Mesendoderm (in vitro differentiated cells): Measurements from ENCODE around the gene FAM120A.

Source experiments
- DNase-seq: peaks from one replicate; pipeline ENCODE4 v3.0.0; 2013
- H2AK5ac ChIP-seq: 2 replicates; pipeline ENCODE4 v1.6.1; 2013; ENCODE audit warnings: low read length, inconsistent platforms
- H2BK120ac ChIP-seq: 2 replicates; pipeline ENCODE4 v1.6.1; 2013; ENCODE audit warnings: low read depth, mild to moderate bottlenecking, low read length, moderate library complexity, mixed read lengths
- H2BK15ac ChIP-seq: replicated peaks from 2 replicates; pipeline ENCODE4 v1.6.1; 2013; ENCODE audit warnings: low read depth, mild to moderate bottlenecking, moderate library complexity
- H2BK5ac ChIP-seq: 2 replicates; pipeline ENCODE4 v1.6.1; 2013; ENCODE audit warnings: low read length, inconsistent platforms
- H3K18ac ChIP-seq: 2 replicates; pipeline ENCODE4 v1.6.1; 2013; ENCODE audit warnings: mild to moderate bottlenecking, low read length, mixed read lengths
- H3K23ac ChIP-seq: one replicate; pipeline ENCODE4 v1.6.1; 2013; ENCODE audit warnings: low read length
- H3K27ac ChIP-seq: 2 replicates; pipeline ENCODE4 v1.5.1; 2013; ENCODE audit warnings: low read depth, mild to moderate bottlenecking, inconsistent platforms, low read length, moderate library complexity
- H3K27me3 ChIP-seq: 2 replicates; pipeline ENCODE4 v1.6.1; 2013; ENCODE audit warnings: low read length, control low read depth, mild to moderate bottlenecking, inconsistent platforms; ENCODE audit not compliant: insufficient read depth, poor library complexity
- H3K36me3 ChIP-seq: 2 replicates; pipeline ENCODE4 v1.6.1; 2013; ENCODE audit warnings: low read length, inconsistent platforms; ENCODE audit not compliant: control insufficient read depth, insufficient read depth
- H3K4ac ChIP-seq: one replicate; pipeline ENCODE4 v1.6.1; 2013; ENCODE audit warnings: low read depth, mild to moderate bottlenecking, low read length, moderate library complexity
- H3K4me1 ChIP-seq: 2 replicates; pipeline ENCODE4 v1.6.1; 2013; ENCODE audit warnings: low read depth, low read length, inconsistent platforms; ENCODE audit not compliant: control insufficient read depth
- H3K4me2 ChIP-seq: 2 replicates; pipeline ENCODE4 v1.6.1; 2013; ENCODE audit warnings: low read length
- H3K4me3 ChIP-seq: 2 replicates; pipeline ENCODE4 v1.5.1; 2013; ENCODE audit warnings: mild to moderate bottlenecking, low read length
- H3K56ac ChIP-seq: one replicate; pipeline ENCODE4 v1.6.1; 2013; ENCODE audit warnings: low read length
- H3K79me1 ChIP-seq: 2 replicates; pipeline ENCODE4 v1.6.1; 2013; ENCODE audit warnings: low read length, inconsistent platforms
- H3K79me2 ChIP-seq: 2 replicates; pipeline ENCODE4 v1.6.1; 2013; ENCODE audit warnings: mild to moderate bottlenecking, low read length; ENCODE audit not compliant: control insufficient read depth, insufficient read depth
- H3K9ac ChIP-seq: 2 replicates; pipeline ENCODE4 v1.6.1; 2013; ENCODE audit warnings: low read length, inconsistent platforms
- H4K5ac ChIP-seq: one replicate; pipeline ENCODE4 v1.6.1; 2013; ENCODE audit warnings: low read length
- H4K8ac ChIP-seq: one replicate; pipeline ENCODE4 v1.6.1; 2013; ENCODE audit warnings: low read depth, mild to moderate bottlenecking, control low read depth, low read length, moderate library complexity
- WGBS: extraction: QIAGEN DNeasy Blood & Tissue Kit; methylation state at CpG from one replicate; pipeline ENCODE4 v1.1.7; 2013; ENCODE audit warnings: low lambda C conversion rate, missing lambda C conversion rate; ENCODE audit not compliant: insufficient coverage; ENCODE audit errors: extremely low coverage; 5-methylcytosine and 5-hydroxymethylcytosine counted together

Gene FAM120A

GRCh38 chr9:93582115-93582514 is 130.6 kb downstream of the FAM120A start:
- H3K18ac ChIP-seq: no peak overlapping the region
- no peak overlapping the region for H3K23ac ChIP-seq
- H3K9ac ChIP-seq: no peak overlapping the region
- no peaks in the 10 kb centered on the region for H3K36me3 ChIP-seq
- H3K79me1 ChIP-seq: peaks cover 22% of the 10 kb centered on the region
- peaks cover 2% of the 10 kb centered on the region for H3K79me2 ChIP-seq
- peak; percentile 29 for DNase-seq
- no peaks in the 10 kb centered on the region for H3K27me3 ChIP-seq
- no peak overlapping the region for H3K27ac ChIP-seq
- no peak overlapping the region for H2BK120ac ChIP-seq
- no CpG with 5 or more reads among the region's 5 CpGs for WGBS
- H4K5ac ChIP-seq: no peak overlapping the region
- no peak overlapping the region for H4K8ac ChIP-seq
- H2BK5ac ChIP-seq: no peak overlapping the region
- no peak overlapping the region for H3K4me3 ChIP-seq
- H3K56ac ChIP-seq: no peak overlapping the region
- no peak overlapping the region for H3K4me2 ChIP-seq
- no peak overlapping the region for H2BK15ac ChIP-seq
- no peaks in the 10 kb centered on the region for H3K4me1 ChIP-seq
- H3K4ac ChIP-seq: no peak overlapping the region
- H2AK5ac ChIP-seq: no peak overlapping the region

- no CpG with 5 or more reads among the region's 3 CpGs for WGBS
- no peak overlapping the region for H3K56ac ChIP-seq
- no peaks in the 10 kb centered on the region for H3K36me3 ChIP-seq
- H4K8ac ChIP-seq: no peak overlapping the region
- H2BK5ac ChIP-seq: no peak overlapping the region
- no peak overlapping the region for H3K23ac ChIP-seq
- no peak for DNase-seq
- no peak overlapping the region for H3K27ac ChIP-seq
- H3K79me2 ChIP-seq: peaks cover 2% of the 10 kb centered on the region
- no peak overlapping the region for H3K18ac ChIP-seq
- no peak overlapping the region for H2BK120ac ChIP-seq
- H3K4ac ChIP-seq: no peak overlapping the region
- no peak overlapping the region for H3K4me2 ChIP-seq
- H3K9ac ChIP-seq: no peak overlapping the region
- no peak overlapping the region for H3K4me3 ChIP-seq
- H2BK15ac ChIP-seq: no peak overlapping the region
- H3K27me3 ChIP-seq: no peaks in the 10 kb centered on the region
- H2AK5ac ChIP-seq: no peak overlapping the region
- no peaks in the 10 kb centered on the region for H3K4me1 ChIP-seq
- H3K79me1 ChIP-seq: peaks cover 23% of the 10 kb centered on the region
- H4K5ac ChIP-seq: no peak overlapping the region
Measured at GRCh38 chr9:93582550-93582949, 131.1 kb downstream of the FAM120A start.

GRCh38 chr9:93585259-93585658 is 133.8 kb downstream of the FAM120A start:
- no peak overlapping the region for H2AK5ac ChIP-seq
- no peak overlapping the region for H3K4ac ChIP-seq
- H3K4me1 ChIP-seq: no peaks in the 10 kb centered on the region
- H3K4me3 ChIP-seq: no peak overlapping the region
- no peak overlapping the region for H3K23ac ChIP-seq
- H4K8ac ChIP-seq: no peak overlapping the region
- no peak overlapping the region for H2BK5ac ChIP-seq
- H3K56ac ChIP-seq: no peak overlapping the region
- no peak overlapping the region for H3K4me2 ChIP-seq
- peaks cover 17% of the 10 kb centered on the region for H3K79me1 ChIP-seq
- no peak overlapping the region for H3K27ac ChIP-seq
- H3K79me2 ChIP-seq: peaks cover 2% of the 10 kb centered on the region
- H3K9ac ChIP-seq: no peak overlapping the region
- no peak overlapping the region for H4K5ac ChIP-seq
- H2BK15ac ChIP-seq: no peak overlapping the region
- no peaks in the 10 kb centered on the region for H3K27me3 ChIP-seq
- H3K36me3 ChIP-seq: no peaks in the 10 kb centered on the region
- no CpG with 5 or more reads among the region's 4 CpGs for WGBS
- H2BK120ac ChIP-seq: no peak overlapping the region
- DNase-seq: no peak
- no peak overlapping the region for H3K18ac ChIP-seq

GRCh38 chr9:93585695-93586094 is 134.2 kb downstream of the FAM120A start:
- no peak for DNase-seq
- peaks cover 2% of the 10 kb centered on the region for H3K79me2 ChIP-seq
- no CpG with 5 or more reads among the region's 4 CpGs for WGBS

GRCh38 chr9:93586290-93587057 is 135.0 kb downstream of the FAM120A start:
- WGBS: no CpG with 5 or more reads among the region's 13 CpGs
- H3K79me2 ChIP-seq: no peaks in the 10 kb centered on the region
- no peaks in the 10 kb centered on the region for H3K27me3 ChIP-seq

More at GRCh38 chr9:93585695-93586094, 134.2 kb downstream of the FAM120A start:
- peaks cover 17% of the 10 kb centered on the region for H3K79me1 ChIP-seq
- H4K5ac ChIP-seq: no peak overlapping the region
- no peak overlapping the region for H2BK5ac ChIP-seq
- H3K4me3 ChIP-seq: no peak overlapping the region
- H3K23ac ChIP-seq: no peak overlapping the region
- H3K4ac ChIP-seq: no peak overlapping the region
- no peaks in the 10 kb centered on the region for H3K27me3 ChIP-seq
- H3K56ac ChIP-seq: no peak overlapping the region
- H4K8ac ChIP-seq: no peak overlapping the region
- no peak overlapping the region for H3K9ac ChIP-seq
- no peak overlapping the region for H3K4me2 ChIP-seq
- H2BK15ac ChIP-seq: no peak overlapping the region
- H3K18ac ChIP-seq: no peak overlapping the region
- H2AK5ac ChIP-seq: no peak overlapping the region
- no peak overlapping the region for H2BK120ac ChIP-seq
- no peak overlapping the region for H3K27ac ChIP-seq
- no peaks in the 10 kb centered on the region for H3K36me3 ChIP-seq
- H3K4me1 ChIP-seq: no peaks in the 10 kb centered on the region

GRCh38 chr9:93587284-93587650 is 135.8 kb downstream of the FAM120A start:
- H3K4me2 ChIP-seq: no peak overlapping the region
- no peak overlapping the region for H2BK5ac ChIP-seq
- no peak overlapping the region for H4K5ac ChIP-seq
- H2BK15ac ChIP-seq: no peak overlapping the region
- H3K27ac ChIP-seq: no peak overlapping the region
- no peak overlapping the region for H3K23ac ChIP-seq
- H4K8ac ChIP-seq: no peak overlapping the region
- no peaks in the 10 kb centered on the region for H3K36me3 ChIP-seq
- WGBS: no CpG with 5 or more reads among the region's 7 CpGs
- H3K4me1 ChIP-seq: no peaks in the 10 kb centered on the region
- no peak for DNase-seq
- no peaks in the 10 kb centered on the region for H3K27me3 ChIP-seq
- no peak overlapping the region for H3K56ac ChIP-seq
- H3K4ac ChIP-seq: no peak overlapping the region
- H2BK120ac ChIP-seq: no peak overlapping the region
- no peak overlapping the region for H3K9ac ChIP-seq
- no peak overlapping the region for H3K4me3 ChIP-seq
- H3K18ac ChIP-seq: no peak overlapping the region
- no peak overlapping the region for H2AK5ac ChIP-seq
- H3K79me2 ChIP-seq: no peaks in the 10 kb centered on the region
- peaks cover 12% of the 10 kb centered on the region for H3K79me1 ChIP-seq

More at GRCh38 chr9:93586290-93587057, 135.0 kb downstream of the FAM120A start:
- Histone ChIP-seq H3K79me1 (peaks cover 13% of the 10 kb centered on the region), H2BK5ac (no peak overlapping the region), H2AK5ac (no peak overlapping the region), H3K4me1 (no peaks in the 10 kb centered on the region), H3K23ac (no peak overlapping the region), H3K4me2 (no peak overlapping the region), H4K5ac (no peak overlapping the region), H3K9ac (no peak overlapping the region), H2BK15ac (no peak overlapping the region), H3K4ac (no peak overlapping the region), H4K8ac (no peak overlapping the region), H3K18ac (no peak overlapping the region), H3K36me3 (no peaks in the 10 kb centered on the region), H3K4me3 (no peak overlapping the region), H2BK120ac (no peak overlapping the region), H3K27ac (no peak overlapping the region), H3K56ac (no peak overlapping the region)
- DNase-seq: no peak
